Measurements from ENCODE around the gene HDAC9.

The HDAC9 gene

GRCh38 chr7:18550574-18550973 lies 55.0 kb downstream of the HDAC9 start:
- Histone ChIP-seq H3K9ac (ENCODE audit: low read depth, low read length, poor library complexity, severe bottlenecking) (no peak overlapping the region), H3K9me3 (ENCODE audit: insufficient read depth, low read depth, low read length) (no peaks in the 10 kb centered on the region), H3K9me2 (replicated peaks; ENCODE audit: low read depth, low read length) (no peaks in the 10 kb centered on the region), H4K20me1 (ENCODE audit: insufficient read depth, low read length, poor library complexity, severe bottlenecking) (no peaks in the 10 kb centered on the region), H3K27me3 (ENCODE audit: insufficient read depth, low read length, poor library complexity, severe bottlenecking) (no peaks in the 10 kb centered on the region), H3K4me3 (ENCODE audit: low read length, poor library complexity, severe bottlenecking) (no peak overlapping the region), H3K4me1 (ENCODE audit: insufficient read depth, low read length, poor library complexity, severe bottlenecking) (peaks cover 38% of the 10 kb centered on the region), H3K36me3 (ENCODE audit: insufficient read depth, low read length) (no peaks in the 10 kb centered on the region), H3K79me2 (ENCODE audit: insufficient read depth, low read length) (0 out of 2 replicates have a peak, but pooled peaks cover 14% of the 10 kb centered on the region), H3K4me2 (ENCODE audit: low read depth, low read length, poor library complexity, severe bottlenecking) (no peak overlapping the region), H3F3A (ENCODE audit: low read depth) (no peaks in the 10 kb centered on the region), H2AFZ (ENCODE audit: low read length) (no peak overlapping the region)
- TF ChIP-seq EZH2phosphoT487 (IDR thresholded peaks at IDR 0.05; ENCODE audit: borderline replicate concordance) (no peak), CTCF (conservative IDR thresholded peaks at IDR 0.05; ENCODE audit: low read length) (no peak)

GRCh38 chr7:18552316-18552916 lies 56.9 kb downstream of the HDAC9 start:
- H4K20me1 ChIP-seq (ENCODE audit: insufficient read depth, low read length, poor library complexity, severe bottlenecking): no peaks in the 10 kb centered on the region
- H3K9me3 ChIP-seq (ENCODE audit: insufficient read depth, low read depth, low read length): no peaks in the 10 kb centered on the region
- 0 out of 2 replicates have a peak, but pooled peaks cover 20% of the 10 kb centered on the region for H3K79me2 ChIP-seq (ENCODE audit: insufficient read depth, low read length)
- H3K9me2 ChIP-seq (replicated peaks; ENCODE audit: low read depth, low read length): no peaks in the 10 kb centered on the region
- no peaks in the 10 kb centered on the region for H3K36me3 ChIP-seq (ENCODE audit: insufficient read depth, low read length)
- H3F3A ChIP-seq (ENCODE audit: low read depth): no peaks in the 10 kb centered on the region
- H2AFZ ChIP-seq (ENCODE audit: low read length): no peak overlapping the region
- peak overlapping the region; percentile 49 for H3K4me2 ChIP-seq (ENCODE audit: low read depth, low read length, poor library complexity, severe bottlenecking)
- TF ChIP-seq EZH2phosphoT487 (IDR thresholded peaks at IDR 0.05; ENCODE audit: borderline replicate concordance) (no peak), CTCF (conservative IDR thresholded peaks at IDR 0.05; ENCODE audit: low read length) (no peak)
- peaks cover 38% of the 10 kb centered on the region for H3K4me1 ChIP-seq (ENCODE audit: insufficient read depth, low read length, poor library complexity, severe bottlenecking)
- H3K4me3 ChIP-seq (ENCODE audit: low read length, poor library complexity, severe bottlenecking): peak overlapping the region; percentile 9
- H3K27me3 ChIP-seq (ENCODE audit: insufficient read depth, low read length, poor library complexity, severe bottlenecking): no peaks in the 10 kb centered on the region
- peak overlapping the region; percentile 21 for H3K9ac ChIP-seq (ENCODE audit: low read depth, low read length, poor library complexity, severe bottlenecking)

- Histone ChIP-seq H3K9me3 (ENCODE audit: insufficient read depth, low read depth, low read length) (no peaks in the 10 kb centered on the region), H3K4me1 (ENCODE audit: insufficient read depth, low read length, poor library complexity, severe bottlenecking) (peaks cover 35% of the 10 kb centered on the region), H3K4me3 (ENCODE audit: low read length, poor library complexity, severe bottlenecking) (peak overlapping the region; percentile 9), H3K9me2 (replicated peaks; ENCODE audit: low read depth, low read length) (no peaks in the 10 kb centered on the region), H3K79me2 (ENCODE audit: insufficient read depth, low read length) (0 out of 2 replicates have a peak, but pooled peaks cover 20% of the 10 kb centered on the region), H4K20me1 (ENCODE audit: insufficient read depth, low read length, poor library complexity, severe bottlenecking) (no peaks in the 10 kb centered on the region), H3F3A (ENCODE audit: low read depth) (no peaks in the 10 kb centered on the region), H3K4me2 (ENCODE audit: low read depth, low read length, poor library complexity, severe bottlenecking) (peak overlapping the region; percentile 49), H3K9ac (ENCODE audit: low read depth, low read length, poor library complexity, severe bottlenecking) (peak overlapping the region; percentile 21), H3K36me3 (ENCODE audit: insufficient read depth, low read length) (no peaks in the 10 kb centered on the region), H2AFZ (ENCODE audit: low read length) (no peak overlapping the region), H3K27me3 (ENCODE audit: insufficient read depth, low read length, poor library complexity, severe bottlenecking) (no peaks in the 10 kb centered on the region)
- no peak for TF ChIP-seq EZH2phosphoT487 (IDR thresholded peaks at IDR 0.05; ENCODE audit: borderline replicate concordance)
- TF ChIP-seq CTCF (conservative IDR thresholded peaks at IDR 0.05; ENCODE audit: low read length): no peak
Observed at GRCh38 chr7:18552943-18553604, 57.5 kb downstream of the HDAC9 start.

Data from Loucy (cell line).